Stimulated activated CD4-positive, alpha-beta T cell treated with anti-CD3 and anti-CD28 coated beads, Interleukin-2, amount 100 ng/mL, for 48 hours (primary cell): ENCODE data around the gene SLC9C2.
"Not testable (repeated sequence)": the region's sequence is repeated elsewhere in the genome, so short reads cannot be mapped to it uniquely, and the experiment has no call there.

Experiments
- DNase-seq, 2 donors: peaks; one replicate each; pipeline ENCODE4 v3.0.0-alpha.2; 2020

SLC9C2 gene

DNA sequence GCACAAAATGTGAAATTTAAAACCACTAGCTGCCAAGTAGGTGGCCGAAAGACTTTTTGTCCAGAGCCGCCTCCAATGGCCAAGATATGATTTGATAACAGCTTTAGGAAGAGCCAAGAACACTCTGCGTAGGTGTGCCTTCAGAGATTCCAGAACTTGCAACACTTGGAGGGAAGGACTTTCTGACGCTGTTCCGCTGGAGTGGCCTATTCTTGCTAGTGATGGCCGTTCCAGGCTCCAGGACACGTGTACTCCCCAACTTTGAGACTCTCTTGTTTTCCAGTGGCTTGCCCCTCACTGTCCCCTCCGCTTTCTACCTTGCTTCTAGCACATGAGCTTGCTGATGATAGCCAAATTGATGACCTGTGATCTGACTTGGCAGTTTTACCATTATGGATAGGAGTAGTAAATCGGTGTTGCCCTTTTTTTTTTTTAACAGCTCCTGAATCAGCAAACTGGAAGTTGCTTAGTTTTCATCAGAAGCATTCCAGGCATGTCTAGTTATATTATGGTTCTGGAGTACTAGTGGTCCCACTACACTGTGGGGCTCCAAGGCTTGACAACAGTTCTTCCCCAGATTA is 124.7 kb downstream of the SLC9C2 start:
- DNase-seq: no peak

DNA sequence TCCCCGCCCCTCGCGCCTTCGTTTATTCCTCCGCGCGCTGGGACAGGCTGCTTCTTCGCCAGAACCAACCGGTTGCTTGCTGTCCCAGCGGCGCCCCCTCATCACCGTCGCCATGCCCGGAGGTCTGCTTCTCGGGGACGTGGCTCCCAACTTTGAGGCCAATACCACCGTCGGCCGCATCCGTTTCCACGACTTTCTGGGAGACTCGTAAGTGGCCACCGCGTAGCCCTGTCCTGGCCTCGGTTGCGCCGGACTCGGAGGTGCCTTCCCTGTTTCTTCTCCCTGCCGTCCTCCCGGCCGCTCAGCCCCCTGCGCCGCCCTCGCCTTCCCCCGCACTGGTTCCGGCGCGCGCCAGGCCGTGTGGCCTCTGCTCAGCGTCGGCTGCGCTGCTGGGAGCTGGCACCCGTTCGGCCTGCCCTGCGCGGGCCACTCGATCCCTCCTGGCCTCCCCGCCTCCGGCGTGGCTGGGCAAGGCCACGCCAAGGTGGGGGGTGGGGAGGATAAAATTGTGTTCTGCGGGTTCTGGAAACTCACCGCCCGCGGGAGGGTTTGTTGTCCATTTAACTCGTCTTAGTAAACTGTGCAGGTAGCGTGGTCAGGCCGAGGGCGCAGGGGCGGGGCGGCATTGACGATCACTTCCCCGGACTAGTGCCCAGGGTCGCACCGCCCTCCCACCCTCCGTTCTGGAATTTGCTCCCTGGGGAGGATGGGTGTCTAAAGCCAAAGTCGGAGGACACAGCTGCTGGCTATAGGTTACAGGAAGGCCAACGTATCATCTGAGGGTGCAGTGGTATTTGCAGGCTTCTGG is 125.4 kb downstream of the SLC9C2 start, which contains the start of gene PRDX6:
Gene PRDX6 (plus strand): TSS at position 50 of the 808 bp plus-strand sequence. CDS start 63 bp downstream, at position 113.
- DNase-seq: peak; percentile 16 to 18

DNA sequence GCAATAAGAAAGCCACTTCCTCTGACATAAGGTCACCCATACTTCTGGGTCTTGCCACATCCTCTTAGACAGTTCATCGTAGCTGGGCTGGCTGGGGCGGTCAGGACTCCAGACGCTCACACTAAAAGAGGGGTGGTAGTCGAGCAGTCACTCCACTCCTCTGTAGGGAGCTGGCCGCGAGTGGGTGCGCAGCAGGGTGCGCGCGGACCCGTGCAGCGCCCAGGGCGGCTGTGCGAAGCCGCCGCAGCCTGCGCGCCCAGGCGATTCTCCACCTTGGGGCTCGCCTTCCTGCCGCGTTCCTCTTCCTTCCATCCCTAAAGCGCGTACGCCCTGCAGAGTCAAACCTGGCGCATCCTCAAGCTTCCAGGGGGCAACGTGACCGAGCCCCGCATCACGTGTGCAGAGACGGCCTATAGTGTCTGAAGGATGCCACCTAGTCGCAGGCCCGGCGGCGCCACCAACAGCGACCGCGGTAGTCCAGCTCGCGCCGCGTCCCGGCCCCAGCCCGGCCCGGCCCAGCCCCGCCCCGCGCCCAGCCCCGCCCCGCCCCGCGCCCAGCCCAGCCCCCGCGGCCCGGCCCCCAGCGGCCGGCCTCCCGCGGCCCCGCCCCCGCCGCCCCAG is 126.1 kb downstream of the SLC9C2 start:
- peak; percentile 75 to 80 for DNase-seq

DNA sequence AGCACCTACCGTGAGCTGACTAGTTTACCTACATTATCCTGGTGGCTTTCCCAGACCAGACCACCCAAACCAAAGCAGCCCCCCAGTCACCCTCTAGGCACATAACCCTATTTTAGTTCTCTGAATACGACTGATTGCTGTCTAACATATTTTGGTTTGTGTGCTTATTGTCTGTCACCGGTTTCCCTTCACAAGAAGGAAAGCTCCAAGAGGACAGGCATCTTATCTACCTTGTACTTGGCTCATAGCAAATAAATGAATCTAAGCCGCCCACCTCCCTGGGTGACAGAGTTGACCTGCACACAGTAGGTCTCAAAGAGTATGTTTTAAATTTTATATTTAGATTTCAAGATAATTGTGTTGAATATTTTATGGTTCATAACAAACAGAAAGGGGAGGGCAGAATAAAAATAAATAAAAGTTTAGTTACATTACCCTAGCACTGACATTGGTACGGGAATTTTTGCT is 126.6 kb downstream of the SLC9C2 start:
- no peak for DNase-seq

DNA sequence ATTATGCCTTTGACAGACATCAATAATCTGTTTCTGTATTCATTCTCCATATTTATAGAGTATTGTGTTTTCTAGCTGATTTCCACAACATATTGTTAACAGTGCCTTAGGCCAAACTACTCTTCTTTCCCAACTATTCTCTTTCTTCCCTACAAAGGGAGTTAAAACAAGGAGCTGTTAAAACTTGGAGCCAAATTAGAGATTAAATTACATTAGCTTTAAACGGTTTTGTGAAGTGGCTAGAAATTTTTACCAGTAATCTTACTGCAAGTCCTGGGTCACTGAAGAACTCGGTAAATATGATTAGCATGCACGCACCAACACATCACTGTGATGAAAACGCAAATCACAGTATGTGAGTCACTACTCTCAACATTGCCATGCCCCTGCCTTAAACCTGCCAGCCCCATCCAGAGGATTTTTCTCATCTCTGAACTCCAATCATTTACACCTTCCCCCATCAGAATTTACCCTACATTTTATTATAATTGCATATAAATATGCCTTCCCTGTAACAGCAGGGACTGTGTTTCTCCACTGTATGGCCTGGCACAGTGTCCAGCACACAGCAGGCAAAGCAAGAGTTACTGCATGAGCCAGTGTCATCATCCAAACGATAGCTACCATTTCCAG is 127.2 kb downstream of the SLC9C2 start:
- no peak for DNase-seq

DNA sequence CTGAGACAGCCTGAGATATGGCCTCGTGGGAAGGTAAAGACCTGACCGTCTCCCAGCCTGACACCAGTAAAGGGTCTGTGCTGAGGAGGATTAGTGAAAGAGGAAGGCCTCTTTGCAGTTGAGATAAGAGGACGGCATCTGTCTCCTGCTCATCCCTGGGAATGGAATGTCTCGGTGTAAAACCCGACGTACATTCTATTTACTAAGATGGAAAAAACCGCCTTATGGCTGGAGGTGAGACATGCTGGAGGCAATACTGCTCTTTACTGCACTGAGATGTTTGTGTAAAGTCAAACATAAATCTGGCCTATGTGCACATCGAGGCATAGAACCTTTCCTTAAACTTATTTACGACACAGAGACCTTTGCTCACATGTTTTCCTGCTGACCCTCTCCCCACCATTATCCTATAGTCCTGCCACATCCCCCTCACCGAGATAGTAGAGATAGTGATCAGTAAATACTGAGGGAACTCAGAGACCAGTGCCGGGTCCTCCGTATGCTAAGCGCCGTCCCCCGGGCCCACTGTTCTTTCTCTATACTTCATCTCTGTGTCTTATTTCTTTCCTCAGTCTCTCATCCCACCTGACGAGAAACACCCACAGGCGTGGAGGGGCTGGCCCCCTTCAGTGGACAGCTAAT is 128.0 kb downstream of the SLC9C2 start:
- not testable (repeated sequence) for DNase-seq

DNA sequence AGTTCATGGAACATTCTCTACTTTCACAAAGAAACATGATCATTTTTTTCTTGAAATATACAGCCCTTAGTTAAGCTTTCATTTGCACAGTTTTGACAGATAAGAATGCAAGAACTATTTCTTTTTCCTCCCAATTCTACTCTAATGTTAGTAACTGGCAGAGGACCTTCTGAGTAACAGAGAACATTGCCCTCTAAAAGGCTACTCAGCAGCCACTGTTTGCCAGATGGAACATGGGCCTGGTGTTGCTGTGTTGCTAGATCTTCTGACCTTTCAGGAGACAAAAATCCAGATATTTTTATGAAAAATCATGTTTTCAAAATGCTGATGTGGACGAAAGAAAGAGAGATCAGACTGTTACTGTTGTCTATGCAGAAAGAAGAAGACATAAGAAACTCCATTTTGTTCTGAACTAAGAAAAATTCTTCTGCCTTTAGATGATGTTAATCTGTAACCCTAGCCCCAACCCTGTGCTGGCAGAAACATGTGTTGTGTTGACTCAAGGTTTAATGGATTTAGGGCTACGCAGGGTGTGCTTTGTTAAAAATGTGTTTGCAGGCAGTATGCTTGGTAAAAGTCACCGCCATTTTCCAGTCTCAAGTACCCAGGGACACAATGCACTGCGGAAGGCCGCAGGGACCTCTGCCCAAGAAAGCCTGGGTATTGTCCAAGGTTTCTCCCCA is 128.6 kb downstream of the SLC9C2 start:
- no peak for DNase-seq

DNA sequence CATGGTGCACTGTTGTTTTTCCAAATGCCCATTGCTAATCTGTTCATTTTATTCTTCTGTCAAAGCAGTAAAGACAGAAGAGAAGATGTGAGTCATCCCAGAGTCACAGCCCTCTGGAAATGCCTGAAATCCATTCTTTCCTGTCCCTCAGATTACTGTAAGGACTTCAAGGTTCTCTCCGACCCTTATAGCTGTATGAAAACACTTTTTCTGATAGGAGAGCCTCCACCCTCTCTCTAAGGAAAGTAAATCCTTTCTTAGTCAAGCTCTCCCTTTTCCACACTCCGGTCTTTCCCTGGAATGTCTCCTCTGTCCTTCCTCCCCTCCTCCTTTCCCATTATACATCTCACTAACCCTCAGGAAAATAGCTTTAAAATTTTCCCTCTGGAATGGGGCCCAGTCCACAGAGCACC is 129.3 kb downstream of the SLC9C2 start:
- DNase-seq: no peak

DNA sequence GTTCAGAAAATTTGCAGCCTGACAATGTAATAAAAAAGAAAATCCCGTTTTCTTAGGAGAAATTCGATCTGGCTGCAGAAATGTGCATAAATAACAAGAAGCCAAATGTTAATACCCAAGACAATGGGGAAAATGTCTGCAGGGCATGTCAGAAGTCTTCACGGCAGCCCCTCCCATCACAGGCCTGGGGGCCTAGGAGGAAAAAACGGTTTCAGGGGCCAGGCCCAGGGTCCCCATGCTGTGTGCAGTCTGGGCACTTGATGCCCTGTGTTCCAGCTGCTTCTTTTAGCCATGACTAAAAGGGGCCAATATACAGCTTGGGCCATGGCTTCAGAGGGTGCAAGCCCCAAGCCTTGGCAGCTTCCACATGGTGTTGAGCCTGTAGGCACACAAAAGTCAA is 132.3 kb downstream of the SLC9C2 start:
- no peak for DNase-seq

DNA sequence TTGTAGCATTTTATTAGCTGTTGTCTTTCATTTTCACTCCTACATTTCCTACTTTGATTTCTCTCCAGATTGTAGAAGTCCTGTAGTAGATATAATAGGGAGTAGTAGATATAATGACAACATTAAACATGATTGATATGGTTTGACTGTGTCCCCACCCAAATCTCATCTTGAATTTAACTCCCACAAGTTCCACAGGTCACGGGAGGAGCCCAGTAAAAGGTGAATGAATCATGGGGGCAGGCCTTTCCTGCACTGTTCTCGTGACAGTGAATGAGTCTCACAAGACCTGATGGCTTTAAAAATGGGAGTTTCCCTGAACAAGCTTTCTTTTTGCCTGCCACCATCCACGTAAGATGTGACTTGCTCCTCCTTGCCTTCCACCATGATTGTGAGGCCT is 133.2 kb downstream of the SLC9C2 start:
- DNase-seq: no peak

DNA sequence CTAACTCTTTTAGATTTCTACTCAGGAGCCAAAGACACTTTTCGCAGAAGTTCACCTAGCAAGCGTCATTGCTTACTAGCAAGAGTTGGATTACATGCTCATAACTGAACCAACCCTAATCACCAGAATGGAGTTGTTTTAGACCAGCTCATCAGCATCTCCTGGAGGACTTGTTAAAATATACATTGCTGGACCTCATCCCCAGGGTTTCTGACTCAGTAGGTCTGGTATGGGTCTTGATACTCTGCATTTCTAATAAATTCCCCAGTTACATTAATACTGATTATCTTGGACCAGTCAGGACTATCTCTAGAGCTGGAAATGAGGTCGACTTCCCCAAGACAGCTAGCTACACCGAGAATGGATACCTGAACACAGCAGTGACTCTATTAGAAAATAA is 135.4 kb downstream of the SLC9C2 start:
- DNase-seq: no peak

DNA sequence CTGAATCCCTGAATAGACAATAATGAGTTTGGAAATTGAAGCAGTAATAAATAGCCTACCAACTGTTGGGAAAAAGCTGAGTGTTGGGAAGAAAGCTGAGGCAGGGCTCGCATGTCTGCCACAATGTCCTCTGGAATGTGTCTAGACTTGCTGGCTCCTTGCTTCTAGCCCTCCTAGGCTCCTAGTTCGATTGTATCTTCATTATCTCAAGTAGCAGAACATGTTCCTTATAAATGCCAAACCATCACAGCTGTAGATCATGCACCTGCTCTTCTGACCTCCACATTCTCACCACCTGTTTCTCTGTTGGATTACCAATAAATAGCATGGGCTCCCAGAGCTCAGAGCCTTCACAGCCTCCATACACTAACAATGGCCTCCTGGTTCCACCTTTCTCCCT is 138.7 kb downstream of the SLC9C2 start:
- DNase-seq: not testable (repeated sequence)

DNA sequence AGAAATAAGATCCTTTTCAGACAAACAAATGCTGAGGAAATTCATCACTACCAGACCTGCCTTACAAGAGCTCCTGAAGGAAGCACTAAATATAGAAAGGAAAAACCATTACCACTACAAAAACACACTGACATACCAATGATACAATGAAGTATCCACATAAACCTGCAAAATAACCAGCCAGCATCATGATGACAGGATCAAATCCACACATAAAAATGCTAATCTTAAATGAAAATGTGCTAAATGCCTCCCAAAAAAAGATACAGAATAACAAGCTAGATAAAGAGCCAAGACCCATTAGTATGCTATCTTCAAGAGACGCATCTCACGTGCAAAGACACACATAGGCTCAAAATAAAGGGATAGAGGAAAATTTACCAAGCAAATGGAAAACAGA is 140.2 kb downstream of the SLC9C2 start:
- DNase-seq: not testable (repeated sequence)

DNA sequence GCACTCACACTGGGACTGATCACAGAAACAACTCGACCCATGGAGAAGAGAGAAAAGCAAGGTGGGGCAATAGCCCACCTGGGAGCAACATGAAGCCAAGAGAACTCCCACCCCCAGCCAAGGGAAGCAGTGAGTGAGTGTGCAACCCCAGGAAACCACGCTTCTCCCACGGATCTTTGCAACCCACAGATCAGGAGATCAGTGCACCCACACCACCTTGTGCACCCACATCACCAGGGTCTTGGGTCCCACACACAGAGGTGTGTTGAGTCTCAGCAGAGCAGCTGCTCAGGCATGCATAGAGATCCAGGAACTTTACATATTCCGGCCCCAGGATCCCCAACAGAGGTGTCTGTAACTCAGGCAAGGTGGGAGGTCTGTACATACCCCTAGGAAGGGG is 143.0 kb downstream of the SLC9C2 start:
- no peak for DNase-seq

DNA sequence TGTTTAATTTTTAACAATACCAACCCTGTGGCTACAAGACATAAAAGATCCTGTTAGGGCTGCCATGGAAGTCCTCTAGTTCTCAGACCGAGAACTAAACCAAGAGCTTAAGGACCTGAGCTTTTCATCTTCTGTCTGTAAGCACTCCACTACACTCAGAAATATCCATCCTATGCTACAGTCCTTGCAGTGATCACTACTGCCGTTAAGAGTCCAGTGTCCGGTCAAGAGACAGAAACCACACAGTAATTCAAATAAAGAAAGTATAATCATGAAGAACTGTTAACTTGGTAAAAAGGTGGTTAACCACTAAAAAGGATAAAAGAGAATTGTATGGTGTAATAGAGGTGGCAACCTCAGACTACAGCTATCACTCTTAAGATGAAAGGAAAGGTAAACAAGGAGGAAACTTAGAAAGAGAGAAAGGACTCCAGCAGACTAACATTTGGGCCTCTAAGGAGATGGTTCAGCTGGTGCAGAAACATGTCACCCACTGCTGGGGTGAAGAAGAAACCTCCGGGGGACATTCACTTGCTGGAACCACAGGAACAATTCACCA is 147.8 kb downstream of the SLC9C2 start:
- DNase-seq: no peak

DNA sequence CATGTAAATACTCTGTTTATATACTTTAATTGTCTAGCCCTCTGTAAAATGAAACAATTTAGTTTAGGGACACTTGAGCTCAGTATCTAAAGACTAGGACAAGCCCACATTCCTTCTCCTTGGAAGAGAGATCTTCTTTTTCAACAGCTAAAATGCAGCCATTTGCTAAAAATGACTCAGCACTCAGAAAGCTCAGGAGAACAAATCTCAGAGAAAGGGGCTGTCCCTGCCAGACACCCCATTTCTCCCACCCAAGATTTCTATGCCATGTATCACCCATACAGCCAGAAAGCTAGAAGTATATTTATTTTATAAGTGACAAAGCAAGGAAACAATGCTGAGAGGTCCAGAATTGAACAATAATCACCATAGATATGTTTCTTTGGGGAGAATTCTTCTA is 148.9 kb downstream of the SLC9C2 start:
- no peak for DNase-seq

DNA sequence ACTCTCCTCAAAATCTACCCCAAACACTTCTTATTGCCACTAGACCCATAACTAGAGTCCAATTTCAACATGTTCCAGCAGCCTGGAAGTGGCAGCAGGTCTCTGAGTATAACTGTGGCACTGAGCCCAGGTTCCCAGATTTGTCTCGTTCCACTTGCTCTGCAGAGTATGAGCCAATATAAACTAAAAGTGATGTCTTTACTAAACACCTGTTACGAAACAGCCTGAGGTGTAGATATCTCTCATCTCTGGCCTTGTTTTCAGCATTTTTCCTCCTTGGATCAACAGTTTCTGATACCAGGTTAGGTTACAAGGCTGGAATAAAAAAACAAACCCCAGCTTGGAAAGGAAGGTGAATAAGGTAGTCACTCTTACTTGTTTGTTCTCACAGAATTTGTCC is 150.9 kb downstream of the SLC9C2 start:
- no peak for DNase-seq
